Activated naive CD4-positive, alpha-beta T cell (primary cell): Measurements from ENCODE around the gene KRT15.

Source experiments
- DNase-seq, 4 experiments: peaks; one replicate each; lab custom pipeline; 2025; lab: John Stamatoyannopoulos, UW

Gene KRT15

GRCh38 chr17:41504246-41504977, 14.3 kb downstream of the KRT15 start:
- no peak for DNase-seq

DNA sequence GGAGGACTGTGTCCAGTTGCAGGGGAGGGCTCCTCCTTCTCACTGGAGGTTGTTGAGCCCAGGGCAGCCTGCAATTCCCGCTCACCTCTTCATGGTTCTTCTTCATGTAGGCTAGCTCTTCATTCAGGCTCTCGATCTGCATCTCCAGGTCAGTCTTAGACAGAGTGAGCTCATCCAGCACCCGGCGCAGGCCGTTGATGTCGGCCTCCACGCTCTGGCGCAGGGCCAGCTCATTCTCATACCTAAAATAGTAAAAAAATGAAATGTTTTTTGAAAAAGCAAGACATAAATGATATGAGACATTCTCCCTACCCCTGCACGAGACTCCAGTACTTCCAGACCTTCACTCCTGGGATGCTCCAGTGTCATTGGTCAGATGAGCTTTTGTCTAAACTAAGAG, 15.5 kb downstream of the KRT15 start:
- no peak for DNase-seq

- DNase-seq = no peak
These were observed 18.4 kb downstream of the KRT15 start for GRCh38 chr17:41500131-41500911.

GRCh38 chr17:41499714-41500113, 19.0 kb downstream of the KRT15 start:
- DNase-seq = no peak

- DNase-seq = no peak
These were observed 20.4 kb downstream of the KRT15 start for GRCh38 chr17:41498276-41498675.

DNA sequence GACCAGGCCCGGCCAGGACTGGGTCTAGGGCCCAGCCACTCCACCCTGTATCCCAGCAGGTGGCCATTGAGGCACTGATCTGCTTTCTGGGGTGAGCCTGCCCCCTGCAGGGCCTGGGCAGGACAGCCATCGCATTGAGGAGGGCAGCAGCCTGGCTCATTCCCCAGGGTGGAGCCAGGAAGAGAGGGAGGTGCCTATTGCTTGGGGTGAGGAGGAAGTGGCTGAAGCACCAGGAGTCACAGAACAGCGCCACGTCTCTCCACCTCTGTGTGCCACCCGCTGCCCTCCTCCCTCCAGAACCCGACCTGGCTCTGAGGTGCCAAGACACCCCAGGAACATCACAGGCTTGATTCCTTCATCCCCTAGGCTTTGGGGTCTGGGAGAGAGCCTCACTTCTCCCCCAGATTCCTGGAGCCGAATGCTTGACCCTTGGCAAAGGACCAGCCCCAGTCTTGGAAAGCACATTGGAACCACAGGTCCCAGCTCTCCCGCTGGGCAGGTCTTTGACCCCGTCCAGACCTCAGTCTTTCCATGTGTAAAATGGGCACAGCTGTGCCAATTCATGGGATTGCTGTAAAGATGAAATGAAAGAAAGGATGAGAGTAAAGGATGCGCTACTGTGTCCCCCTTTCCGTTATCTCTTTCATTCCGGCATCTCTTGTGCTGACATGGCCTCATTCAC, 21.7 kb downstream of the KRT15 start:
- DNase-seq = peak in 2 of 4 experiments; percentile 18 to 43

DNA sequence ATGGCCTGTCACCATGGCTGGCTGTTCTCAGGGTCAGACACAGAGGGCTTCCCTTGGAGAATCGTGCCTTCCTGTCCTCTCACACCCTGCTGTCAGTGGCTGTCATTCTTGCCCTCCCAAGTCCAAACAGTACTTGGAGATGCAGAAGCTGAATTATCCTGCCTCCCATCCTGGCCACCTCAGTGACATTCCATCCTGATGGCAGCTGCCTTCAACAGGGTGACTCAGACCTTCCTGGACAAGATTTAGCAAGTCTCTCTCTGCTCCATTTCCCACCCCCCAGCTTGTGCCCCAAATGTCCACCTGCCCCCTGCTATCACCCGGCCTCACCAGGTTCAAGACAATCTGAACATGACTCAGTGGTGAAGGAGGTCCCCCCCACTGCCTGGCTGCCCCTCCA, 24.2 kb downstream of the KRT15 start:
- no peak for DNase-seq

DNA sequence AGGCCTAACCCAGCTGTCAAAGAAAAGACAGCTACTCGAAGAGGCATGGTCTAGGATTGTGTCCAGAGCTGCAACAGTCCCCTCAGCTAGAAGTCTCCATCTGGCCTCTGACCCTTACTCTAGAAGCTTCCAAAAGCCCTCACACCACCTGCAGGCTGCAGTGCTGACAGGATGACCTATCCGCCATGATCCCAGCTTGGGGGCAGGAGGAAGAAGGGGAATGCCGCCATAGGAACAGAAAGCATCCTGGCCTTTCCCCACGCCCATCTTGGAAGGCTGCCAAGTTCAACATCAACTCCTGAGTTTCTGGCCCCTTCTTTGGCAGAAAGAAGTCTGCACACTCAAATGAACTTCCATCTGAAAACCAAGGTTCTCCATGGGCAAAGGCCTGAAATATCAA, 25.9 kb downstream of the KRT15 start:
- no peak for DNase-seq

GRCh38 chr17:41492351-41492750, 26.3 kb downstream of the KRT15 start:
- no peak for DNase-seq

DNA sequence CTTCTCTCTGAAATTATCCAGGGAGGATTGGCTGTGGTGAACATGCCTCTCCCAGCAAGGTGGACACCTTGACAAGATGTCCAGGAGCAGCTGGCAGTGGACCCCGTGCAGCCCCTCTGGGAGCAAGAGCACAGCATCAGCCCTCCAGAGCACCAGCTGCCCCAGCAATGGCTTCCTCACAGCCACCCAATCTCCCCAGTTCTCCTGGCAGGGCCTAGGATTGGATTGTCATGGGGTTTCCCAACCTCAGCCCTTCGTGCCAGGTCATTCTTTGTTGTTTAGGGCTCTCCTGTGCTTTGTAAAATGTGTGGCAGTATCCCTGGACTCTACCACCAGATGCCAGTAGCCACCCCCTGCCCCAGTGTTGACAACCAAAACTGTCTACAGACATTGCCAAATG, 27.2 kb downstream of the KRT15 start:
- DNase-seq = no peak

- no peak for DNase-seq
These were observed 28.4 kb downstream of the KRT15 start for GRCh38 chr17:41490000-41490990.

- DNase-seq = no peak
These were observed 29.2 kb downstream of the KRT15 start, which contains the start of gene KRT36 for GRCh38 chr17:41489531-41489930. KRT36 (minus strand) TSS chr17:41489910; CDS start chr17:41489864, 46 bp downstream.

DNA sequence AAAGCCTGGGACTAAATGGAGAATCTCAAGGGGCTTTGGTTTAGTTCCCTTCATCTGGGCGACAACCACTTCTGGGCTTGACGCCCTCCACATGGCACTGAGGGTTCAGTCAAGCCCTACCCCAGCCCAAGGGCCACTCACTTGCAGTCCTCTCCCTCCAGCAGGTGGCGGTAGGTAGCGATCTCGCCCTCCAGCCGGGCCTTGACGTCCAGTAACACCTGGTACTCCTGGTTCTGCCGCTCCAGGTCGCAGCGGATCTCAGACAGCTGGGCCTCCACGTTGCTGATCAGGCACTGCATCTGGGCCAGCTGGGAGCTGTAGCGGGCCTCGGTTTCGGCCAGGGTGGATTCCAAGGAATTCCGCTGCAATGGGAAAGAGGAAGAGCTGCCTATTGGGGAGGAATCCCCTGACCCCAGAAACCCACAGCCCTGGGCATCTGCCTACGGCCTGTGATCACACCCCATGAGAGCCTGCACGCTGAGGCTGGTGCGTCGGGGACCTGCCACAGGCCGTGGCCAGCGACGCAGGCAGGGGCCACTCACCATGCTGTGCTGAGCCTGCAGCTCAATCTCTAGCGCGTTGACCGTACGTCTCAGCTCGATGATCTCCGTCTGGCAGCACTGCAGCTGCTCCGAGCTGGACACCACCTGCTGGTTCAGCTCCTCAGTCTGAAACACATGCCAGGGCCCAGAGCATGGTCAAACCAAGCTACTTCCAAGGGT, 31.7 kb downstream of the KRT15 start:
- peak in 1 of 4 experiments; percentile 14 for DNase-seq

- DNase-seq = no peak
These were observed 32.4 kb downstream of the KRT15 start for GRCh38 chr17:41486316-41486715.

DNA sequence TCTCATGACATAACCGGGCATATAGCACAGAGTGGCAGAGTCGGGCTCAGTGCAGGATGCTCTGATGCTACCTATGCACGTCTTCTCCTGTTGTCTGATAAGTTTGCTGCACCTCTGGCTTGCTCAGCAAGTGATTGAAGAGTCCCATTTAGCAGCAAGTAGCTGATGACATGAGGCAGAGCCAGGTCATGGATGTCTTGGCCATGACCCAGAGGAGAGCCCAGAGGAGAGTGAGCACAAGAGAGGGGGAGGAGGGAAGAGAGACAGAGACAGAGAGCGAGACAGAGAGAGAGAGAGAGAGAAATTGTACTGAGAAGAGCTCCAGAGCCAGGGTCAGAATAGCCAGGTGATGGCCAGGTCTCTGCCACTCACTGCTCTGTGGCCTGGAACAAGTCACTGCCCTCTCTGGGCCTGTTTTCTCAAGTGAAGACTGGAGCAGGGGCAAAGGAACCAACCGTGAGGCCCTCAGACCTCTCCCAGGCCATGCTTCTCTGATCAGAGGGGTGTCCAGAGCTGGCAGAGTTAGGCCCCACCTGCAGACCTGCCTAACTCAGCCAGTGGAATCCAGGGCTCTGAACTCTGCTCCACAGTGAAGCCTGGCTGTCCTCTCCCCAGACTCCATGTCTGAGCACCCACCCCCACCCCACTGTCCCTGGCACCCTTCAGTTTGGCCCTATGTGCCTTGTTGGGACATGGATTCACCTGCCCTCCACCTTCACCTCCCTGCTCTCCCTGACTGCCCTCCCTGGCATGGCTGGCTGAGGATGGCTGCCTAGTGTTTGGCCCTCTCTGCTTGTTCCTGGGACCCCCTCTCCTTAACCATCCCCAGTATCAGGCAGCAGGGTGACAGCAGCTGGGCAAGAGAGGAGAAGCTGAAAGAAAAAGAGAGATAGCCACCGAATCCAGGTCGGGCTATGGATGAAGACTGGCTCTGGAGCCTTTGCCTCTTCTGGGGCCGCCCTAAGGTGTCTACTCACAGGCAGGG, 33.5 kb downstream of the KRT15 start:
- no peak for DNase-seq

DNA sequence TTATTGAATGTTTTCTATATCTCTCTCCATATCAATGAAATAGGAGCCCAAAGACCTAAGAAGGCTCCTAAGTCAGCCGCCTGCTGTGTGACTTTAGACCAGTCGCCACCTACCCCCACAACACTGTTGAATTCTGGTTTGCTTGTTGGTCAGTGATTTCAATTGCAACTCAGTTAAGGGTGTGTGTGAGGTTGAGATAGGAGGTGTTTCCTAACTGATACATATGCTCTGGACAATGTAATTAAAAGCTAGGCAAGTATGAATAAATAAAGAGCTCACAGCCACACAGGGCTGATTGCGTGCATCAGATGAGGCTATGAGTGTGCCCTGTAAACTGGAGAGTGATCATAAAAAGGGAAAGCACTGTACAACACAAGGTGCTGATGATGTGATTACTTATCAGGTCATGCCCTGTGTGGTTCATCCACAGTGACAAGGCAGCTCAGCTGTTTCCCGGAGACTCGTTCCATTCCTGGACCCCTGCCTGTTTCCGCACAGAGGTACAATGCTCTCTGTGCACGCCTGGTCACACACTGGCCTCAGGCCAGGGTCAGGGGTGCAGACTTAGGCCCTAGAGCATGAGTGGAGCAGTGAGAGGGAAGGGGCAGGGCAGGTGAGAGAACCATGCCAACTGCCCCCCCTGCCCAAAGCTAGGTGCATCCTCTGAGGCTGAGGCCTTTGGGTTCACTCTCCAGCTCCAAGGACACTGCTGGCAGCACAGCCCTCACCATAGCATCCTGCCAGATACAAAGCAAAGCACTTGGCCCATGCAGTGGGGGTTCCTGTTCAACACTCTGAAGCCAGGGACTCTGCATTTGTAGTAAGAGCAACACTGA, 34.5 kb downstream of the KRT15 start:
- DNase-seq = no peak

GRCh38 chr17:41483531-41483930, 35.2 kb downstream of the KRT15 start:
- DNase-seq = no peak

DNA sequence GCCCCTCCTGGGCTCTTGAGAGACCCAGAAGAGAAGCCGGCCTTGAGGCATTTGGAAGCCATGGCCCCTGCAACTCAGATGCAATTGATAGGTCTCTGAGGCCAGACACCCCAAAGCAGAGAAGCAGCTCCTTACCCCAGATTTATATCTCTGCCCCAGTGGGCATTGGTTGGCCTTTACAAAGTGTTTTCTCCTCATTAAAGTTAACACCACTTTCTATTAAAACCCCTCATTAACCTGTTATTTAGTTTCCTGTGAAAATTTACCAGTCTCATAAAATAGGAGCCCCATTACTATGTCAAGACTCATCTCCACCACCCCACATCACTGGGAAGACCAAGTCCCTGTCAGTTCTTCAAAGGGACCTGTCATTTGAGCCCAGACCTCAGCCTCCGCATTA, 37.7 kb downstream of the KRT15 start, which contains the start of gene KRT35:
KRT35 (minus strand) TSS at position 116 of the 400 bp plus-strand sequence; CDS start at position 62, 54 bp downstream.
- no peak for DNase-seq

- no peak for DNase-seq
These were observed 38.1 kb downstream of the KRT15 start for GRCh38 chr17:41480581-41480980.
